ENCODE results near the gene LUC7L. TPM values are rescaled to one million over a fixed set of nuclear protein-coding genes. Genes with fewer than 3 reads are reported as not detected.

The LUC7L gene
- total RNA-seq, 1 experiment from 2014 or later, result 47.1 TPM

- Histone ChIP-seq H3K9me3 (replicated peaks) (no peaks in the 10 kb centered on the region), H3K36me3 (peaks cover 92% of the 10 kb centered on the region), H3K4me3 (no peak overlapping the region), H3K4me1 (replicated peaks) (no peaks in the 10 kb centered on the region), H3K27me3 (replicated peaks) (no peaks in the 10 kb centered on the region), H3K27ac (no peak overlapping the region)
- no peak for DNase-seq (ENCODE audit: low read depth in 1 of 2, low spot score in 2 of 2)
These were observed 37.4 kb downstream of the LUC7L start for GRCh38 chr16:191831-192230.

- Histone ChIP-seq H3K27me3 (replicated peaks) (no peaks in the 10 kb centered on the region), H3K9me3 (replicated peaks) (no peaks in the 10 kb centered on the region), H3K36me3 (peaks cover 77% of the 10 kb centered on the region), H3K4me1 (replicated peaks) (no peaks in the 10 kb centered on the region), H3K27ac (no peak overlapping the region), H3K4me3 (no peak overlapping the region)
- no peak for DNase-seq (ENCODE audit: low read depth in 1 of 2, low spot score in 2 of 2)
These were observed 39.6 kb downstream of the LUC7L start for GRCh38 chr16:189604-190186.

- H3K9me3 ChIP-seq (replicated peaks), result no peaks in the 10 kb centered on the region
- no peak for DNase-seq (ENCODE audit: low read depth in 1 of 2, low spot score in 2 of 2)
- H3K4me1 ChIP-seq (replicated peaks), result no peaks in the 10 kb centered on the region
- peaks cover 67% of the 10 kb centered on the region for H3K36me3 ChIP-seq
- H3K27ac ChIP-seq, result no peak overlapping the region
- no peaks in the 10 kb centered on the region for H3K27me3 ChIP-seq (replicated peaks)
- H3K4me3 ChIP-seq, result no peak overlapping the region
These were observed 40.6 kb downstream of the LUC7L start for GRCh38 chr16:188674-189073.

- Histone ChIP-seq H3K36me3 (peaks cover 54% of the 10 kb centered on the region), H3K27me3 (replicated peaks) (no peaks in the 10 kb centered on the region), H3K4me3 (no peak overlapping the region), H3K9me3 (replicated peaks) (no peaks in the 10 kb centered on the region), H3K27ac (no peak overlapping the region), H3K4me1 (replicated peaks) (no peaks in the 10 kb centered on the region)
- no peak for DNase-seq (ENCODE audit: low read depth in 1 of 2, low spot score in 2 of 2)
These were observed 41.9 kb downstream of the LUC7L start for GRCh38 chr16:187330-187729.

- Histone ChIP-seq H3K27me3 (replicated peaks) (peaks cover 8% of the 10 kb centered on the region), H3K36me3 (peaks cover 37% of the 10 kb centered on the region), H3K4me1 (replicated peaks) (peaks cover 11% of the 10 kb centered on the region), H3K27ac (no peak overlapping the region), H3K4me3 (no peak overlapping the region), H3K9me3 (replicated peaks) (peaks cover 4% of the 10 kb centered on the region; the same call in 1 of the 2 replicates)
- no peak for DNase-seq (ENCODE audit: low read depth in 1 of 2, low spot score in 2 of 2)
These were observed 43.6 kb downstream of the LUC7L start for GRCh38 chr16:185691-186090.

DNA sequence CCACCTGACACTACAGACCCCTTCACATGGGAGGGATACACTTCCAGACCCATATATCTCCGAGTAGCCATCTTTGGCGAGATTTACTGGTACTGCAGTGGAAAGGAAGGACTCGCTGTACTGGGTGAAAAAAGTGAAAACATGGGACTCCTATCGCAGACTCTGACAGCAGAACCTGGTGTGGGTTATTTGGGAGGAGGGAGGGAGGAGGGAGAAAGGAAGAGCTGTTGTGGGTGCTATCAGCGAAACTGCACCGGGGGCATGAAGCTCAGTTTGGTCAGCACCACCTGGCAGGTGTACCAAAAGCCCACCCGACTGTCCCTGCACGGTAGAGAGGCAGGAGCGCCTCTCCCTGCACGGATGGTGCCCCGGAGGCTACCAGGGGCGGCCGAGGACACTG is 44.0 kb downstream of the LUC7L start:
- Histone ChIP-seq H3K4me1 (replicated peaks) (peaks cover 16% of the 10 kb centered on the region), H3K4me3 (no peak overlapping the region), H3K27ac (no peak overlapping the region), H3K9me3 (replicated peaks) (peaks cover 4% of the 10 kb centered on the region; the same call in 1 of the 2 replicates), H3K27me3 (replicated peaks) (peaks cover 13% of the 10 kb centered on the region), H3K36me3 (peaks cover 33% of the 10 kb centered on the region)
- no peak for DNase-seq (ENCODE audit: low read depth in 1 of 2, low spot score in 2 of 2)

- no peak overlapping the region for H3K27ac ChIP-seq
- no peak for DNase-seq (ENCODE audit: low read depth in 1 of 2, low spot score in 2 of 2)
- H3K9me3 ChIP-seq (replicated peaks), result peaks cover 4% of the 10 kb centered on the region; the same call in 1 of the 2 replicates
- H3K27me3 ChIP-seq (replicated peaks), result peaks cover 35% of the 10 kb centered on the region
- H3K4me3 ChIP-seq, result no peak overlapping the region
- H3K36me3 ChIP-seq, result peaks cover 13% of the 10 kb centered on the region
- peaks cover 20% of the 10 kb centered on the region for H3K4me1 ChIP-seq (replicated peaks)
These were observed 46.2 kb downstream of the LUC7L start for GRCh38 chr16:183005-183404.

DNA sequence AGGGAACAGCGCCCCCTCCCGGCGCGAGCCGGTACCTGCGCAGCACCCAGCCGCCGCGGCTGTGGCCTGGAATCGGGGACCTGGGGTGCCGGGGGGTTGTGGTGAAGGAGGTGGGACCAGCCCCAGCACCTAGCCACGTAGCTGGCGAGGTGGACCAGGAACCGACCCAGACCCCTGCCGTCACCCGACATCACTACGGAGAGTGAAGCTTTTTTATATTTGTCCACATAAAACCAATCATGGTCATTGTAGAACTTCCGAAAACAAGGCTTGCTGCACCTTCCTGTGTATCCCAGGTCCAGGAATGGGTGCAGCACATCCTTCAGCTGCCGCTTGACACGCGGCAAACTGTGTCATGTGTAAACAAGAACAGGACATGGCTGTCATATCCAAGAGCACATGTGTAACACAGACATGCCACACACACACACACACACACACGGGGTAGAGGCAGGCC is 47.7 kb downstream of the LUC7L start:
- no peak overlapping the region for H3K4me3 ChIP-seq
- DNase-seq (ENCODE audit: low read depth in 1 of 2, low spot score in 2 of 2), result no peak

DNA sequence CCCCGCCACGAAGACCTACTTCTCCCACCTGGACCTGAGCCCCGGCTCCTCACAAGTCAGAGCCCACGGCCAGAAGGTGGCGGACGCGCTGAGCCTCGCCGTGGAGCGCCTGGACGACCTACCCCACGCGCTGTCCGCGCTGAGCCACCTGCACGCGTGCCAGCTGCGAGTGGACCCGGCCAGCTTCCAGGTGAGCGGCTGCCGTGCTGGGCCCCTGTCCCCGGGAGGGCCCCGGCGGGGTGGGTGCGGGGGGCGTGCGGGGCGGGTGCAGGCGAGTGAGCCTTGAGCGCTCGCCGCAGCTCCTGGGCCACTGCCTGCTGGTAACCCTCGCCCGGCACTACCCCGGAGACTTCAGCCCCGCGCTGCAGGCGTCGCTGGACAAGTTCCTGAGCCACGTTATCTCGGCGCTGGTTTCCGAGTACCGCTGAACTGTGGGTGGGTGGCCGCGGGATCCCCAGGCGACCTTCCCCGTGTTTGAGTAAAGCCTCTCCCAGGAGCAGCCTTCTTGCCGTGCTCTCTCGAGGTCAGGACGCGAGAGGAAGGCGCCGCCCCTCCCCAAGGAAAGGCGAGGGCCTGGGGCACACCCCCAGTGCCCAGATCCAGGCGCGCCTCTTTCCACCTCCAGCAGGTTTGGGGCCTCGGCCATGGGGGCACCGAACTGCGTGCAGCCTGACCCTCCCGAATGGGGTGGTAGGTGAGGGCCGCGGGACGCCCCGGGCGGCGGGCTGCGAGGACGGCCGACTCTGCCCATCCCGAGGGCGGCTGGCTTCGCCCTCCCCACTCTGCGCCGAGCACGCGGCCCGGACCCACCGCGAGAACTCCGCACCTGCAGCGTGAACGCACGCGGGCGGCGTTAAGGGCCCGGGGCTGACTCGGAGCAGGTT is 48.3 kb downstream of the LUC7L start:
- peak; percentile 63 to 71 for DNase-seq (ENCODE audit: low read depth in 1 of 2, low spot score in 2 of 2)
- peaks cover 5% of the 10 kb centered on the region; the same call in 1 of the 2 replicates for H3K36me3 ChIP-seq

More for the DNA sequence above, 47.7 kb downstream of the LUC7L start:
- Histone ChIP-seq H3K4me1 (replicated peaks) (peaks cover 20% of the 10 kb centered on the region), H3K9me3 (replicated peaks) (peaks cover 4% of the 10 kb centered on the region; the same call in 1 of the 2 replicates), H3K27me3 (replicated peaks) (peaks cover 45% of the 10 kb centered on the region), H3K27ac (no peak overlapping the region), H3K36me3 (peaks cover 5% of the 10 kb centered on the region; the same call in 1 of the 2 replicates)

DNA sequence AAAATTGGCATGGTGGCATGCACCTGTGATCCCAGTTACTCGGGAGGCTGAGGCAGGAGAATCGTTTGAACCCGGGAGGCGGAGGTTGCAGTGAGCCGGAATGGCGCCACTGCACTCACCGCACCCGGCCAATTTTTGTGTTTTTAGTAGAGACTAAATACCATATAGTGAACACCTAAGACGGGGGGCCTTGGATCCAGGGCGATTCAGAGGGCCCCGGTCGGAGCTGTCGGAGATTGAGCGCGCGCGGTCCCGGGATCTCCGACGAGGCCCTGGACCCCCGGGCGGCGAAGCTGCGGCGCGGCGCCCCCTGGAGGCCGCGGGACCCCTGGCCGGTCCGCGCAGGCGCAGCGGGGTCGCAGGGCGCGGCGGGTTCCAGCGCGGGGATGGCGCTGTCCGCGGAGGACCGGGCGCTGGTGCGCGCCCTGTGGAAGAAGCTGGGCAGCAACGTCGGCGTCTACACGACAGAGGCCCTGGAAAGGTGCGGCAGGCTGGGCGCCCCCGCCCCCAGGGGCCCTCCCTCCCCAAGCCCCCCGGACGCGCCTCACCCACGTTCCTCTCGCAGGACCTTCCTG is 49.1 kb downstream of the LUC7L start, which contains the start of gene HBQ1:
Gene HBQ1 (plus strand): TSS at position 359 of the 575 bp plus-strand sequence. CDS start 28 bp downstream, at position 387.
- H3K27ac ChIP-seq, result no peak within 1 kb of the TSS
- H3K4me3 ChIP-seq, result no peak within 1 kb of the TSS
- H3K4me1 ChIP-seq (replicated peaks), result peaks cover 20% of the 10 kb centered on the region
- peaks cover 4% of the 10 kb centered on the region; the same call in 1 of the 2 replicates for H3K9me3 ChIP-seq (replicated peaks)
- peaks cover 1% of the 10 kb centered on the region; the same call in 1 of the 2 replicates for H3K36me3 ChIP-seq
- no peak for DNase-seq (ENCODE audit: low read depth in 1 of 2, low spot score in 2 of 2)
- peaks cover 51% of the 10 kb centered on the region for H3K27me3 ChIP-seq (replicated peaks)

More for the DNA sequence above, 48.3 kb downstream of the LUC7L start:
- Histone ChIP-seq H3K4me1 (replicated peaks) (peaks cover 20% of the 10 kb centered on the region), H3K9me3 (replicated peaks) (peaks cover 4% of the 10 kb centered on the region; the same call in 1 of the 2 replicates), H3K27me3 (replicated peaks) (peaks cover 45% of the 10 kb centered on the region), H3K4me3 (no peak overlapping the region), H3K27ac (no peak overlapping the region)

- Histone ChIP-seq H3K36me3 (no peaks in the 10 kb centered on the region; the same call in 1 of the 2 replicates), H3K27ac (no peak overlapping the region), H3K4me3 (no peak overlapping the region), H3K4me1 (replicated peaks) (peaks cover 20% of the 10 kb centered on the region), H3K27me3 (replicated peaks) (peaks cover 56% of the 10 kb centered on the region), H3K9me3 (replicated peaks) (peaks cover 4% of the 10 kb centered on the region; the same call in 1 of the 2 replicates)
- no peak for DNase-seq (ENCODE audit: low read depth in 1 of 2, low spot score in 2 of 2)
These were observed 49.8 kb downstream of the LUC7L start for GRCh38 chr16:179211-180092.

- no peak overlapping the region for H3K27ac ChIP-seq
- no peak for DNase-seq (ENCODE audit: low read depth in 1 of 2, low spot score in 2 of 2)
- peaks cover 57% of the 10 kb centered on the region for H3K27me3 ChIP-seq (replicated peaks)
- no peak overlapping the region for H3K4me3 ChIP-seq
- peaks cover 20% of the 10 kb centered on the region for H3K4me1 ChIP-seq (replicated peaks)
- peaks cover 4% of the 10 kb centered on the region; the same call in 1 of the 2 replicates for H3K9me3 ChIP-seq (replicated peaks)
- H3K36me3 ChIP-seq, result no peaks in the 10 kb centered on the region
These were observed 50.6 kb downstream of the LUC7L start for GRCh38 chr16:178668-179015.
